ENCODE measurements around the gene CCDC88C. TPM values are rescaled to one million over a fixed set of nuclear protein-coding genes. Genes with fewer than 3 reads are reported as not detected.
"Not testable (repeated sequence)": the region's sequence is repeated elsewhere in the genome, so short reads cannot be mapped to it uniquely, and the experiment has no call there.

Gene CCDC88C
- total RNA-seq, 1 experiment from 2014 or later, result 45.3 TPM

DNA sequence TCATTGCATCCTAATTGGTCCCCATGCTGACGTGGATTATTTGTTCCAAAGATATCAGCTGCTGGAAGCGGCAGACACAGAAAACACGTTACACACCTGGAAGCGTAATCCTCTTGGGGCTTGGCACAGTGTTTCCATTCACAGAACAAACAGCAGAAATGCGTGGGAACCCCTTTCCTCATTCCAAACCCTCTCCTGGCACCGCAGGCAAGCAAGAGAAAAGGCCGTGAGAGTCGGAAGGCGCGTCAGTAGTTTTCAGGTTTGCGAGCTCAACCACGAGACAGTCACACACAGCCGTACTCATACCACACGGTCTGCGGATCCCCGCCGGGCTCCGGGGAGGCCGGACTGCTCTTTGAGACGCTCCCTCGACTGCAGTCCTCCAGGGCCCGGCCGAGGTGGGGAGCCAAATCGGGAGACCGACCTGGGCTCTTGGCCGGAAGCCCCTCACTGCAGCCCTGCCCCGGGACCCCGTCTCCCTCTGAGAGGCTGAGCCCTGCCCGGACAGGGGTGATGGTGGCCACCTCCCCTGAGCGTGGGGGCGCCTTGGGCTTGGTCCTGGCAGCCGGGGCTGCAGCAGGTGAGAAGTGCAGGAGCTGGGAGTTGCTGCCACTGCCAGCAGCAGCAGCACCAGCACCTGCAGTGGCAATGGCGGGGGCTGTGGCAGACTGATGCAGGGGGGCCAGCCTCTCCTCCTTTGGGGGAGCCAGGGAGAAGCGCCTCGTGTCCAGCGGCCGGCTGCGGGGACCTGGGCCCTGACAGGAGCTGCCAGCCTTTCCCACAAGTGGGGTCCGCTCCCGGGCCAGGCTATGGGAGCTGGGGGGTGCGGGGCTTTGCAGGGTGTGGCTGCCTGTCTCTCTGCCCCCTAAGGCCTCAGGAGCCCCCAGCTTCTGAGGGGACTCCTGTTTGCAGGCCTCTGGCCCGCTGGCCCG, 145.0 kb downstream of the CCDC88C start:
- no peak for DNase-seq (ENCODE audit: low spot score)

DNA sequence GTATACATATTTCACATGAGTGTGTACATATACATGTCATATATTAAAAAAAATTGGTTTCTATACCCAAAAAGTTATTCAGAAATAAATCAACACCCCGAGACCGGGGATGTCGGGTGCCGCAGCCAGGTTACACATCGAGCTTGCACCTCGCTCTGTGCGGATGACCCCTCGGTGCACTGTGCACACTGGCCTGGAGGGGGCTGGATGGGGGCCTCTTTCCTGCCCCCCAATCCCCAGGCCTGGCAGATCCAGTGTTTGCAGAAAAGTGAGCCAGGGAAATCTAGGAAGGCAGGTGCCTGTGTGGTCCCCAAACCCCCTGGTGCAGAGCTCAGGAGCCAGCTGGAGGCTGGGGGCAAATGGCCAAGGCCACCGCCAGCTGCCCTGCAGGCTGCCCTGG, 146.0 kb downstream of the CCDC88C start:
- DNase-seq (ENCODE audit: low spot score), result no peak

DNA sequence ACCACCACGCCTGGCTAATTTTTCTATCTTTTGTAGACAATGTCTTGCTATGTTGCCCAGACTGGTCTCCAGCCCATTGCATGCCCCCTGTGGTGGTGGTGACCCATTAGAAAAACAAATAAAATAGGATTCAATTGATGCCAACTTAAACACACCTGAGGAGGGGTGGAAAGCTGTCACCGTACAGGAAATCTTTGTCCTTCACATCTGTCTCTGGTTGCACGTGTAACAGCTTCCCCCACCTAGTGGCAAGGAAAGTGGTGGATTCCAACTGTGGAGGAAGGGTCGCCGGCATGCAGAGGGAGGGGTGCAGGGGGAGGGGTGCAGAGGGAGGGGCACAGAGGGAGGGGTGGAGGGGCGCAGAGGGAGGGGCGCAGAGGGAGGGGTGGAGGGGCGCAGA, 147.0 kb downstream of the CCDC88C start:
- DNase-seq (ENCODE audit: low spot score), result no peak

DNA sequence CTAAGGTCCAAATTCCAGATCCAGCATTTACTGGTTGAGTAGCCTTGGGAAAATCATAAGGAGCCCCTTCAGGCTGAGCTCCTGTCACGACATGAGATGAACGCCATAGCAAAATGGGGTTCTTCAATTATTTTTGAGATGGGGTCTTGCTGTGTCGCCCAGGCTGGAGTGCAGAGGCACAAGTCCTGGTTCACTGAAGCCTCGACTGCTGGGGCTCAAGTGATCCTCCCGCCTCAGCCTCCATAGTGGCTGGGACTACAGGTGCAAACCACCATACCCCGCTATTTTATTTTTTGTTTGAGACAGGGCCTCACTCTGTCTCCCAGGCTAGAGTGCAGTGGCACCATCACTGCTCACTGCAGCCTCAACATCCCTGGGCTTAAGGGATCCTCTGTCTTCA, 147.4 kb downstream of the CCDC88C start:
- DNase-seq (ENCODE audit: low spot score), result no peak

DNA sequence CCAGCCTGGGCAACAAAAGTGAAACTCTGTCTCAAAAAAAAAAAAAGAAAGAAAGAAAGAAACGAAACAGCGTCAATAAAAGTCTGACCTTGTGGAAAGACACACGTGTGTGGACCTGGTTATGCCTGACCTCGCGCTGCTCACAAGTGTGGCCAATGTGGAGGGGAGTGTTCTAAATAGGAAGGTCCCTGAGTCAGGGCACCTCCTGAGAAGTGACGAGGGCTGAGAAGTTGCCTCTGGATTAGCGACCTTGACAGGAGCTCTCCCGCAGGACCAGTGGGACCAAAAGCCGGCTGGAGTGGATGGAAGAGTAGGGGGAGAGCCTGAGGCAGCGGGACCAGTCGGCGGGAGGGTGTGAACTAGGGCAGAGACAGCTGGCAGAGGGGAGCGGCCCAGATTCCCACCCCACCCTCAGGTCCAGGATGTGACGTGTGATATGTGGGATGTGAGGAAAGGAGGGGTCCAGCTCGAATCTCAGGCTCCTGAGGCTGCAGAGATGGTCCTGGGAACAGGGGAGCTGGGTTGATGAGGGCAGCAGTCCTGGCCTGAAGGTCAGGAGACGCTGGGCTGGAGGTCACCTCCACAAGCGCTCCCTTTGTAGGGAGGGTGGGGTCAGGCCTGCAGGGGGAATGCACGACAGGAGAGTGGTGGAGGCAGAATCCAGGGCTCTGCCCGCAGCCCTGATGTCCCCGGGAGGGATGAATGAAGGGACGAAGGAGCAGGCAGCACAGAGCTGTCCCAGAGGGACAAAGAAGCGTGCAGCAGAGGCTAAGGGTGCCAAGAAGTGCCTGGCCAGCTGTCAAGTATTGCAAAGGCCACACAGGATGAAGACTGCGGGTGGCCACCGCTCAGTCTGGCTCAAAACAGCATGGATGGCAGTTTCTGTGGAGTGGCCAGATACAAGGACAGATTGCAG, 148.3 kb downstream of the CCDC88C start:
- DNase-seq (ENCODE audit: low spot score), result no peak

DNA sequence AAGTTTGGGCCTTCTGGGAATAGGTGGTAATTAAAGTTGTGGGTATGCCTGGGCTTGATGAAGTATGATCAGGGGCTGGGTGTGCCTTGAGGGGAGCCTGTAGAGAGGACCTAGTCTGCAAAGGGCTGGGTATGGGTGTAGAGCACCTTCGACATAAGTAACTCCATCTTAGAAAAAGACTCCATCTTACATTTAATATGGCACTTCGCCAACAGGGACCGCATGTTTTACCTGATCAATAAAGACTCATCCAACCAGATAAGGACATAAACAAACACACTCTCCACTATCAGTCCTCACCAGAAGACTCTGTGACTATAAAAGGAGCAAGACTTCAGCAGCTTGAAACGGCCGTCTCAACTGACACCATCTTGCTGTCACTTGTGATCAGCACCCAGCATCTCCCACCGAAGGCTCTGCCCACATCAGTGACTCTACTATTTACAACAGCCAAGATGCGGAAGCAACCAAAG, 149.6 kb downstream of the CCDC88C start:
- DNase-seq (ENCODE audit: low spot score), result no peak

DNA sequence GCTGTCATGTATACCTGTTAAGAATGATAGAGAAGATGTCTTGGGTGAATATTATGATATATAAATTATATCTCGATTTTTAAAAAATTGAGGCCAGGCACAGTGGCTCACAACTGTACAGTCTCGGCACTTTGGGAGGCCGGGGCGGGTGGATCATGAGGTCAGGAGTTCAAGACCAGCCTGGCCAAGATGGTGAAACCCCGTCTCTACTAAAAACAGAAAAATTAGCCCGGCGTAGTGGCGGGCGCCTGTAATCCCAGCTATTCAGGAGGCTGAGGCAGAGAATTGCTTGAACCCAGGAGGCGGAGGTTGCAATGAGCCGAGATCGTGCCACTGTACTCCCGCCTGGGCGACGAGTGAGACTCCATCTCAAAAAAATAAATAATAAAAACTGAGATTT, 151.3 kb downstream of the CCDC88C start:
- DNase-seq (ENCODE audit: low spot score), result not testable (repeated sequence)

DNA sequence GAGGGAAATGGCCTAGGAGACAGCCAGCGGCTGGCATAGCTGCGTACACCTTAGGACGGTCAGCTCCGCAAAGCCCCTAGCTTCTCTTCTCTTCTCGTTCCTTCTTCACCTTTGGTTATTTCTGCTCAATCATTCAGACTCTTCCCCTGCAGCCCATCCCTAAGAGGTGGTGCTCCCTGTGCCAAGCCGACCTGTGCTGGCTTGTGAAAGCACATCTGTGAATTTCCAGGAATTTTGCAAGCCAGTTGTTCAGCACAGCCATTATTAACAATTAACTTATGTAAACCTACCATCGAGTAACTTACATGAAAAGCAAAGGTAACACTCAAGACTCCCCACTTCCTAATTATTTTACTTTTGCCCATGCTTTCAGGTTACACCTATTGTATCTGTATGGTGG, 152.2 kb downstream of the CCDC88C start:
- no peak for DNase-seq (ENCODE audit: low spot score)

DNA sequence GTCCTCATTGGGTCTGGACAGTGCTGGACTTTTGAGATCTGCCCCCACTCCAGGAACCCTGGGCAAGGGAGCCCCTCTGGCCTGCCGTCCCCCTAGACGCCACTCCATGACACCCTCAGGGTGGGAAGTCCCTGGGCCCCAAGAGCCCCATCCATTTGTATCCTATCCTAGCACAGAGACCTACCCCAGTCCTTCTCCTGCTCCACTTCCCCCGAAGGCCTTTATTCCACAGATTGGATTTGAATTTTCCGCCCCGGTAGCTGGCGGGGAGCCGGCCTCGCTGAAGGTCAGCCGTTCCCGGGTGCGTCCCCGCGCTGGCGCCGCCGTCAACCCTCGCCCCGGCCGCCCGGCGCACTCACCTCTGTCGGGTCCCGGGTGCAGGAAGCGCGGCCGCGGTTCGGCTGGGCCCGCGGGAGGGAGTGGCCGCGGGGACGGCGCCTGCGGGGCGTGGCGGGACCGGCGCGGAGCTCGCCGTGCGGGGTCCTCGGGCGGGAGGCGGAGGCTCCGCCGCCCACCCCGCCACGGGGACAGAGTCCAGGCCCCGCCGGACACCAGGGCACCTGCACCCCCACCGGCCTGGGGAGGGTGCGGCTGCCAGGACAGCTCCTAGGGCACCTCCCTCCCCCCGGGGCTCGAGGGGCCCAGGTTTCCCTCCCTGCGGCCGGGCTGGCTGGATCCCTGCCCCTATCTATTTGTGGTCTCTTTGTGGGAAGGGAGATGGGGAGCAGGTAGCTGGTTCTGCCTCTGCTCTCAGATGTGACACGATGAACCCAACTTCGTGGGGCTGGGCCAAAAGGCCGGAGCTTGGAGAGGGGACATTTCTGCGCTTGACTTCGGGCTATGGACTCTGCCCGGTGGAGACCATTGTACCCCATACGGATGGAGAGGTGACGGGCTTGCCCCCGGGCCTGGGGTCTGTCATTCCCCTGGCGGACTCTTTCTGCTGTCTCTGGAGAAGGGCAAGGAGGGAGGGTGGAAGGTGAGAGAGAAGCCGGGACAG, 153.2 kb downstream of the CCDC88C start:
- DNase-seq (ENCODE audit: low spot score), result no peak

DNA sequence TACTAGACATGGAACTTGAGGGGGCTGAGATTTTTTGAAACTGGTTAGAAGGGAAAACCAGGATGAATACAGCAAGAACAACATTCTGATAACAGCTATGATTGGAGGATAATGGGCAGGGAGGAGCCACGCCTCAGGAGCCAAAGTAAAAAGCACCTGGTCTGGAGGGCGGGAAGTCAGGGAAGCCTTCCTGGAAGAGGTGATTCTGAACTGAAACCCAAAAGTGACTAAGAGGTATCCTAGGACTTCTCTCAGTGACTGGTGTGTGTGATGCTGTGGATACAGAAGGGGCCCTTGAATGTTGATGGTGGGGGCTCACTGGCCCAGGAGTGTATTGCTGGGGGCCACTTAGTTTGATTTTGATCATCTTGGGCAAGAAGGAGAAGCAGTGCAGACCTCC, 154.3 kb downstream of the CCDC88C start:
- no peak for DNase-seq (ENCODE audit: low spot score)

DNA sequence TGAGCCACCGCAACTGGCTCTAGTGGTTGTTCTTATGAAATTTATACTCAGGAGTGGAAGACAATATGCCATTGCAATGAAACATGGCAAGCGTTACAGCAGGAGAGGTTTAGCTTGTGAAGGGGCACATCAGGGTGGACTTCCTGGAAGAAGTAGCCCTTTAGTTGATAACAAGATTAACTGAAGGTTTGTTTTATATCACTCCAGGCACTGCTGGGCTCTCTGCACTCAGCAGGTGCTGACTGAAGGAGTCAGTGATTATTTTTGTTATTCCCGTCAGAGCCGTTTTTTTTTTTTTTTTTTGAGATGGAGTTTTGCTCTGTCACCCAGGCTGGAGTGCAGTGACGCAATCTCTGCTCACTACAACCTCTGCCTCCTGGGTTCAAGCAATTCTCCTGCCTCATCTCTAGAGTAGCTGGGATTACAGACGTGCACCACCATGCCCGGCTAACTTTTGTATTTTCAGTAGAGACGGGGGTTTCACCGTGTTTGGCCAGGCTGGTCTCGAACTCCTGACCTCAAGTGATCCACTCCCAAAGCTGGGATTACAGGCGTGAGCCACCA, 155.6 kb downstream of the CCDC88C start:
- DNase-seq (ENCODE audit: low spot score), result no peak

DNA sequence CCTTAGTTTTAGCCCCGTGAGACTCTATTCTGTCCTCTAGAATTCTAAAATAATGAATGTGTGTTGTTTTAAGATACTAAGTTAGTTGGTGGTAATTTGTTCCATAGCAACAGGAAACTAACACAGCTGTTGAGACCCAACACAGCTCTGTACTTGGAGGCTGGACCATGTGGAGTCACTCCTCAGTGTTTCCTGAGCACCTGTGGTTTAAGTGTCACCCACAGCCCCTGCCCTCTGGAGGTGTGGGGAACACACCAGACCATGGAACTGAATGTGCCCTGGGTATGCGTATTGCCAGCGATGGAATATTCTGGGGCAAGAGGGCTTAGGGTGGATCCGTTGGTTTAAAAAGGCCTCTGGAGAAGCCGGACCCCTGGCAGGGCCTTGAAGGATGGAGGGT, 156.5 kb downstream of the CCDC88C start:
- DNase-seq (ENCODE audit: low spot score), result no peak

DNA sequence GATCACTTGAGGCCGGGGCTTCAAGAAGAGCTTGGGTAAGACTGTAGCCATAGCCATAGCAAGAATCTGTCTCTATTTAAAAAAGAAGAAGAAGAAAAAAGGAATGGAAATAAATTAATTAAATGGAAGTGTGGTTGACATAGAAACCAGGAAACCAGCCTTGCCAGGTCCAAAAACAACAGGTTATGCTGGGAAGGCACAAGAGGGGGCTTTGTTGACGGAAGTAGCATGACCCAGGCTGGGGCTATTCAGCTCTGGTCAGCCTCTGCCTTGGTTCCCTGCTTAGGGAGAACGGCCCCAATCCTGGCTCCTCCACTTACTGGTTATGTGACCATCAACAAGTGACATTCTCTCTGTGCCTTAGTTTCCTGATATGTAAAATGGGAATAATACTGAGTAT, 158.7 kb downstream of the CCDC88C start:
- DNase-seq (ENCODE audit: low spot score), result no peak

DNA sequence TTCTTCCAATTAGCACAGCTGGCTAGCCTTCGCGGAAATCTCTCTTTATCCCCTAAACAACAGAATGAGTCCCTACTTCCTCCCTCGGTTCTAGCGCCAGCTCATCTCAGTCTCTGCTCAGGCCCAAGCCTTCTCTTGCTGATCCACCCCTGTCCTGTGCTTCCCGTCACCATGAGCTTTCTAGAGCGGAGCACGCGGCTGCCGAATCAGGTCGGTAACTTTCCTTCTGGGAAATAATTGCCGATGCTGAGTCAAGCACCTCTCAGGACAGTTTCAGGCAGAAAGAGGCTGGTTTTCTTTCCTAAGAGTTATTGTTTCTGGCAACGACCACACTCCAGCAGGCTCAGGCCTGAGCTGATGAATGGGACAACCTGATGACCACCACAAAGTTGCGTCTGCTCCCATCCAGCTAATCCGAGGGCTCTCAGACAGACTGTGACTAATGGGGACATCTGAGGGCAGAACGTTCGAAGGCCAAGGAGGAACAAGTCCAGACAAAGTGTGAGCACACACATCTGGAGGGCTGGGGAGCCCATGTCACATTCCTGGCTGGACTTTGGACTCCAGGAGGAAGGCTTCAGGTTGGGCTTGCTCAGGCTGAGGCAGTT, 159.5 kb downstream of the CCDC88C start:
- DNase-seq (ENCODE audit: low spot score), result no peak

DNA sequence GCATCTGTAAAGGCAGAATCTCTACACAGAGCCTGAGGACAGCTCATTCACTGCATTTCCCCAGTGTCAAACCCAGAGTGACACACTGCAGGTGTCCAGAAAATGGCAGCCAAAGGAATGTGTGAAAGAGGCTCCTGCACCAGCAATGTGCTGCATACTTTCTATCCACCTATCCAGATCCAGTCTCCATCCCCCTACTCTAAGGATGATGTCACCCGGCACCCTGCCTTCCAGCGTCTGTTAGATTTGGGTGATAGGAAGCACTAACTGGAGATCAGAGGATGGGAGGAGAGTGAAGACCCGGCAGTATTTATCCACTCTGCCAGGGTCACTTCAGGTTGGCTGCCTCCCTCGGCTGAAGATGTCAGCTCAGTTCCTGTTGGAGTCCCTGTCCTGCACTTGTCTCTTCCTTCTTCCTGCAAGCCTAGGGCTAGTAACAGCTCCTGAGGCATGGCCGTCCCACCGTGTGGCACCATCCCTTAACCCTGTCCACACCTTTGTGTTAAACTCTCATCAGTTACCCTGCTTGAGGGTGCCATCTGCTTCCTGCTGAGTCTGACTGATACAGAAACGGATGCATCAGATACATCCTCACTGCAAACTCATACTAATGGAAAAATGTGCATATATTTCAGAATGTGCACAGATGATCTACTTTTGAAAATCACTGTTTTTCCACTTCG, 160.2 kb downstream of the CCDC88C start:
- DNase-seq (ENCODE audit: low spot score), result no peak

DNA sequence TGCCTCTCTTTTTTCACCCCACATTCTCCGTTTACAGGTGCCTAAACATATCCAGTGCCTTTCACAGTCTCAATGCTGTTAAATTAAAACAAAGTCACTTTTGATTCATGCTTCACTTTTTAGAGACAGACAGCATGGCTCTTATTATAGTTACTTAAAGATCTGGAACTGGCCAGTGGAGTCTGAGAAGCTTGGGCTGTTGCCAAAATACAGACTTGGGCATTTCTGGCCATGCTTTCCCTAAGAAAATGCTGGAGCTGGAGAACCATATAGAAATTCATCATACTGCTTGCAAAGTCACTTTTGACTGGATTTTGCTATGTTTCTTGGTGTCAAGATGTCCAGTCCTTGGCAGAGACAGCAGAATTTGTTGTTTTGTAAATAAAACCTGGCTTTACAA, 161.0 kb downstream of the CCDC88C start:
- DNase-seq (ENCODE audit: low spot score), result no peak

DNA sequence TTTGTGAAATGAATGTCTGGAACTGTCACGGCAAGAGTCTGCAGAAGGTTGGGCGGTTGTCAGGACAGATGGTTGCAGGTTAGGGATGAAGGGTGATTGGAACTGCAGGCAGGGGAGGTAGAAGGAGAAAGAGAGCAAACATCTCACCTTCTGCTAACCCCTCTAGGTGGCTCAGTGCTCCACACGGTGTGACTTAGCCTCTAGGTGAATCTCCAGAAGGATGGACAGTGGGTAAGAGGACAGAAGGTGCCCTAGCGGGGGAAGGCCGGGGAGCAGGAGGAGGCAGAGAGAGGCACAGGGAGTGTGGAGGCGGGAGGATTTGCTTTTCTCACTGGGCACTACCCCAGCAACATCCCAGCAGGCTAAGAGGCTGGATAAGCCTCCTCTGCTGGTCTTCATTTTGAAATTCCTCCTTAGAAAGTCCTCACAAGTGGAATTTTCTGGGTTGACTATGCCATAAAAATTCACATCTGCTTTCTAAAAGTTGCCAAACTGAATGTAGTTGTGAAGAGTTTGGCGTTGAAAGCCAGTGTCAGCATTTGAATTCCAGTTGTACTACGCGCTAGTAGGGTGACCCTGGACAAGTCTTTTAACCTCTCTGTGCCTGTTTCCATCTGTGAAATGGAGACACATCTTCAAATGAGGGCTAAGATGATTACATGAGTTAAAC, 162.5 kb downstream of the CCDC88C start:
- DNase-seq (ENCODE audit: low spot score), result no peak

DNA sequence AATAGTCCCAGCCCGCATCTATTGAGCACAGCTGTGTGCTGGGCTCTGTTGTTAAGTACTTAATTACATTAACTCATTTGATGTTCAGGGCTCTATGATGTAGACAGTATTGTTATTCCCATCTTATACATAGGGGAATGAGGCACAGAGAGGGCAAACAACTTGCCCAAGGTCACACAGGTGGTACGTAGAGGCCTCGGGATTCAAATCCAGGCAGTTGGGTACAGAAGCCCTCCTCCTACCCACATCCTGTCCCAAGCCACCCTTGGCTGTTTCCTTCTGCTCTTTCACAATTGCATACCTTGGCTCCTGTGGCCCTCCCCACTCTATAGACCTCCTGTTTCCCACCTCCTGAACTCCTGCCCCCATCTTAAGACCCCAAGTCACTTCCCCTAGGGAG, 163.2 kb downstream of the CCDC88C start:
- DNase-seq (ENCODE audit: low spot score), result no peak

DNA sequence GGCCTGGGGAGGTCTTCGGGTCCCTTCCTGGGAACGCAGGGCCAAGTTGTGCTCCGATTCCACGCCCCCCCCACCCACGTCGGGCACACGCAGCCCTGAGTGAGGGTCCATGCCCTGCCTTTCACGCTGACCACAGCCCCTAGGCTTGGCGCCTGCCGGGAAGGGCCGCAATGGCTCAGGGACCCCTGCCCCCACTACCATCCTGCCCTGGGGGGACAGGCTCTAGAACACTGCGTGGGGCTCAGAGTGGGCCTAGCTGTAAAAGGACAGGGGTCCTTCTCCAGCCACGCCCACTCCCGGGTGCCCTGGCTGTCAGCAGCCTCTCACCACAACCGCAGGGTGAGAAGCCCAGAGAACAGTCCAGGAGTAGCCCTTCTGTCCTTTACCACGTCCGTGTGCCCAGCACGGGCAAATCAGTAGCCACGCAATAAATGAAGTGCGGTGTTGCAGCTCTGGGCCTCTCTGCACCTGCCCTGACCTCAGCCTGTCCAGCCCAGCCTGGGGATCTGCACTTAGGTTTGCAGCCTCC, 163.8 kb downstream of the CCDC88C start:
- no peak for DNase-seq (ENCODE audit: low spot score)
